Activated CD4-positive, alpha-beta T cell treated with anti-CD3 and anti-CD28 coated beads, Interleukin-2, amount 10 ng/mL, durations not matched to agents 24 days and 14 days (primary cell): Measurements from ENCODE around the gene HACD2. TPM values are rescaled to one million over a fixed set of nuclear protein-coding genes. Genes with fewer than 3 reads are reported as not detected.
"Not testable (repeated sequence)": the region's sequence is repeated elsewhere in the genome, so short reads cannot be mapped to it uniquely, and the experiment has no call there.

ENCODE experiments used
- DNase-seq: peaks from one replicate; pipeline ENCODE4 v3.0.0; 2022
- H3K27ac Mint-ChIP-seq: one replicate; pipeline ENCODE4 v1.8.0; 2022; ENCODE audit warnings: mild to moderate bottlenecking, mixed read lengths
- H3K27me3 Mint-ChIP-seq: one replicate; pipeline ENCODE4 v1.8.0; 2022; ENCODE audit warnings: mixed read lengths
- H3K36me3 Mint-ChIP-seq: one replicate; pipeline ENCODE4 v1.8.0; 2022; ENCODE audit warnings: low read depth, mild to moderate bottlenecking, mixed read lengths
- H3K4me1 Mint-ChIP-seq: one replicate; pipeline ENCODE4 v1.8.0; 2021; ENCODE audit warnings: mixed read lengths
- H3K4me3 Mint-ChIP-seq: one replicate; pipeline ENCODE4 v1.8.0; 2022; ENCODE audit warnings: mild to moderate bottlenecking, moderate library complexity, mixed read lengths
- H3K9me3 Mint-ChIP-seq: one replicate; pipeline ENCODE4 v1.8.0; 2021; ENCODE audit warnings: mixed read lengths
- intact Hi-C: fragments of 100-400 bp; cut with micrococcal nuclease; formaldehyde crosslinking; loops from one replicate; pipeline ENCODE4 v1.15.1; 2023
- total RNA-seq: library from RNA; stranded (reverse); gene quantifications from 2 replicates; pipeline ENCODE4 v1.2.3, GENCODE V29; 2022

Gene HACD2
- total RNA-seq, 1 donor from 2014 or later, result 31.8 TPM

- no peak for DNase-seq
- Mint-ChIP-seq H3K27me3 (no peaks in the 10 kb centered on the region), H3K4me3 (no peak overlapping the region), H3K27ac (no peak overlapping the region), H3K36me3 (peaks cover 4% of the 10 kb centered on the region), H3K9me3 (no peaks in the 10 kb centered on the region), H3K4me1 (peaks cover 16% of the 10 kb centered on the region)
- intact Hi-C loops, result no loop called here
Observed at GRCh38 chr3:123518892-123519485, 65.9 kb downstream of the HACD2 start.

- Mint-ChIP-seq H3K4me1 (no peaks in the 10 kb centered on the region), H3K36me3 (no peaks in the 10 kb centered on the region), H3K4me3 (no peak overlapping the region), H3K27ac (no peak overlapping the region), H3K27me3 (no peaks in the 10 kb centered on the region), H3K9me3 (no peaks in the 10 kb centered on the region)
- DNase-seq, result no peak
- intact Hi-C loops, result no loop called here
Observed at GRCh38 chr3:123511726-123512125, 73.1 kb downstream of the HACD2 start.

- no peak for DNase-seq
- no peaks in the 10 kb centered on the region for H3K9me3 Mint-ChIP-seq
- H3K27me3 Mint-ChIP-seq, result no peaks in the 10 kb centered on the region
- H3K4me3 Mint-ChIP-seq, result no peak overlapping the region
- no peak overlapping the region for H3K27ac Mint-ChIP-seq
- H3K36me3 Mint-ChIP-seq, result no peaks in the 10 kb centered on the region
- H3K4me1 Mint-ChIP-seq, result no peaks in the 10 kb centered on the region
- intact Hi-C loops, result no loop called here
Observed at GRCh38 chr3:123511084-123511483, 73.8 kb downstream of the HACD2 start.

- H3K36me3 Mint-ChIP-seq, result no peaks in the 10 kb centered on the region
- DNase-seq, result no peak
- no peaks in the 10 kb centered on the region for H3K27me3 Mint-ChIP-seq
- no peaks in the 10 kb centered on the region for H3K4me1 Mint-ChIP-seq
- intact Hi-C loops, result no loop called here
- H3K27ac Mint-ChIP-seq, result no peak overlapping the region
- no peaks in the 10 kb centered on the region for H3K9me3 Mint-ChIP-seq
- H3K4me3 Mint-ChIP-seq, result no peak overlapping the region
Observed at GRCh38 chr3:123508178-123508577, 76.7 kb downstream of the HACD2 start.

- Mint-ChIP-seq H3K4me1 (no peaks in the 10 kb centered on the region), H3K9me3 (no peaks in the 10 kb centered on the region), H3K4me3 (no peak overlapping the region), H3K27ac (no peak overlapping the region), H3K27me3 (no peaks in the 10 kb centered on the region), H3K36me3 (no peaks in the 10 kb centered on the region)
- DNase-seq, result no peak
- intact Hi-C loops, result no loop called here
Observed at GRCh38 chr3:123505820-123506219, 79.0 kb downstream of the HACD2 start.

GRCh38 chr3:123503203-123503602, 81.7 kb downstream of the HACD2 start:
- H3K9me3 Mint-ChIP-seq, result no peaks in the 10 kb centered on the region
- DNase-seq, result no peak
- H3K27me3 Mint-ChIP-seq, result no peaks in the 10 kb centered on the region
- H3K36me3 Mint-ChIP-seq, result peaks cover 4% of the 10 kb centered on the region
- H3K4me1 Mint-ChIP-seq, result no peaks in the 10 kb centered on the region
- intact Hi-C loops, result no loop called here
- H3K27ac Mint-ChIP-seq, result no peak overlapping the region
- H3K4me3 Mint-ChIP-seq, result no peak overlapping the region

- Mint-ChIP-seq H3K27ac (no peak overlapping the region), H3K9me3 (no peaks in the 10 kb centered on the region), H3K27me3 (no peaks in the 10 kb centered on the region), H3K4me1 (no peaks in the 10 kb centered on the region), H3K4me3 (no peak overlapping the region), H3K36me3 (peaks cover 7% of the 10 kb centered on the region)
- no peak for DNase-seq
- intact Hi-C loops, result no loop called here
Observed at GRCh38 chr3:123499322-123499721, 85.5 kb downstream of the HACD2 start.

- H3K36me3 Mint-ChIP-seq, result peaks cover 7% of the 10 kb centered on the region
- intact Hi-C loops, result no loop called here
- no peak overlapping the region for H3K27ac Mint-ChIP-seq
- H3K27me3 Mint-ChIP-seq, result no peaks in the 10 kb centered on the region
- no peak overlapping the region for H3K4me3 Mint-ChIP-seq
- H3K4me1 Mint-ChIP-seq, result no peaks in the 10 kb centered on the region
- no peak for DNase-seq
- no peaks in the 10 kb centered on the region for H3K9me3 Mint-ChIP-seq
Observed at GRCh38 chr3:123498761-123499160, 86.1 kb downstream of the HACD2 start.

- Mint-ChIP-seq H3K27me3 (no peaks in the 10 kb centered on the region), H3K9me3 (no peaks in the 10 kb centered on the region), H3K27ac (no peak overlapping the region), H3K4me1 (no peaks in the 10 kb centered on the region), H3K4me3 (no peak overlapping the region), H3K36me3 (peaks cover 3% of the 10 kb centered on the region)
- no peak for DNase-seq
- intact Hi-C loops, result no loop called here
Observed at GRCh38 chr3:123493912-123494311, 90.9 kb downstream of the HACD2 start.

- Mint-ChIP-seq H3K4me1 (no peaks in the 10 kb centered on the region), H3K27me3 (no peaks in the 10 kb centered on the region), H3K4me3 (no peak overlapping the region), H3K27ac (no peak overlapping the region), H3K36me3 (peaks cover 3% of the 10 kb centered on the region), H3K9me3 (no peaks in the 10 kb centered on the region)
- intact Hi-C loops, result no loop called here
- DNase-seq, result no peak
Observed at GRCh38 chr3:123491966-123492587, 92.8 kb downstream of the HACD2 start.

GRCh38 chr3:123489400-123490004, 95.4 kb downstream of the HACD2 start:
- Mint-ChIP-seq H3K9me3 (no peaks in the 10 kb centered on the region), H3K4me1 (no peaks in the 10 kb centered on the region), H3K36me3 (no peaks in the 10 kb centered on the region), H3K27me3 (no peaks in the 10 kb centered on the region), H3K27ac (no peak overlapping the region), H3K4me3 (no peak overlapping the region)
- peak; percentile 84 for DNase-seq
- intact Hi-C loops, result loop anchor here (1.0 kb wide), 1 partner anchor 160 kb away; no protein-coding TSS in a partner anchor

- no peak for DNase-seq
- intact Hi-C loops, result loop anchor here (1.0 kb wide), 1 partner anchor 159 kb away; no protein-coding TSS in a partner anchor
- no peaks in the 10 kb centered on the region for H3K4me1 Mint-ChIP-seq
- H3K9me3 Mint-ChIP-seq, result no peaks in the 10 kb centered on the region
- H3K27ac Mint-ChIP-seq, result no peak overlapping the region
- H3K4me3 Mint-ChIP-seq, result no peak overlapping the region
- H3K36me3 Mint-ChIP-seq, result no peaks in the 10 kb centered on the region
- no peaks in the 10 kb centered on the region for H3K27me3 Mint-ChIP-seq
Observed at GRCh38 chr3:123488645-123489347, 96.1 kb downstream of the HACD2 start.

- H3K9me3 Mint-ChIP-seq, DNase-seq, H3K4me3 Mint-ChIP-seq, H3K27me3 Mint-ChIP-seq, H3K27ac Mint-ChIP-seq, H3K36me3 Mint-ChIP-seq, H3K4me1 Mint-ChIP-seq, intact Hi-C loops: not testable (repeated sequence)
Observed at GRCh38 chr3:123487063-123487462, 97.8 kb downstream of the HACD2 start.

GRCh38 chr3:123486460-123486859, 98.4 kb downstream of the HACD2 start:
- H3K27ac Mint-ChIP-seq, result no peak overlapping the region
- H3K27me3 Mint-ChIP-seq, result no peaks in the 10 kb centered on the region
- no peak for DNase-seq
- no peaks in the 10 kb centered on the region for H3K4me1 Mint-ChIP-seq
- H3K4me3 Mint-ChIP-seq, result no peak overlapping the region
- H3K36me3 Mint-ChIP-seq, result no peaks in the 10 kb centered on the region
- intact Hi-C loops, result no loop called here
- H3K9me3 Mint-ChIP-seq, result no peaks in the 10 kb centered on the region
